ENCODE data around the gene STX8. TPM values are rescaled to one million over a fixed set of nuclear protein-coding genes. Genes with fewer than 3 reads are reported as not detected.

Gene STX8
- total RNA-seq, 2 experiments from 2014 or later: 58.7 to 66.3 TPM

GRCh38 chr17:9238340-9239245 lies 337.0 kb downstream of the STX8 start:
- POLR2A ChIA-PET: no interaction called here

GRCh38 chr17:9237661-9238301 lies 337.8 kb downstream of the STX8 start:
- POLR2A ChIA-PET: no interaction called here
- CTCF ChIA-PET: no interaction called here

More at GRCh38 chr17:9238340-9239245, 337.0 kb downstream of the STX8 start:
- CTCF ChIA-PET: no interaction called here

GRCh38 chr17:9237053-9237410 lies 338.6 kb downstream of the STX8 start:
- POLR2A ChIA-PET: no interaction called here
- CTCF ChIA-PET: no interaction called here

GRCh38 chr17:9236286-9237052 lies 339.2 kb downstream of the STX8 start:
- CTCF ChIA-PET: no interaction called here
- POLR2A ChIA-PET: no interaction called here

GRCh38 chr17:9235346-9235745 lies 340.3 kb downstream of the STX8 start:
- CTCF ChIA-PET: no interaction called here
- POLR2A ChIA-PET: no interaction called here

GRCh38 chr17:9234389-9234945 lies 341.2 kb downstream of the STX8 start:
- CTCF ChIA-PET: no interaction called here
- POLR2A ChIA-PET: no interaction called here

GRCh38 chr17:9233761-9234160 lies 341.9 kb downstream of the STX8 start:
- ChIA-PET POLR2A (no interaction called here), CTCF (no interaction called here)

GRCh38 chr17:9233271-9233599 lies 342.4 kb downstream of the STX8 start:
- ChIA-PET CTCF (no interaction called here), POLR2A (no interaction called here)

GRCh38 chr17:9232591-9233270 lies 342.9 kb downstream of the STX8 start:
- ChIA-PET POLR2A (no interaction called here), CTCF (no interaction called here)

- ChIA-PET CTCF (no interaction called here), POLR2A (no interaction called here)
Measured at GRCh38 chr17:9232155-9232475, 343.5 kb downstream of the STX8 start.

- CTCF ChIA-PET: no interaction called here
- POLR2A ChIA-PET: no interaction called here
Measured at GRCh38 chr17:9231449-9232154, 344.0 kb downstream of the STX8 start.

GRCh38 chr17:9230861-9231260 lies 344.8 kb downstream of the STX8 start:
- POLR2A ChIA-PET: interaction anchor here (0.6 kb wide), 1 partner anchor 240 kb away, joined by 3 read pairs; no protein-coding TSS in a partner anchor
- CTCF ChIA-PET: no interaction called here

- ChIA-PET CTCF (no interaction called here), POLR2A (interaction anchor here (0.6 kb wide), 1 partner anchor 240 kb away, joined by 3 read pairs; no protein-coding TSS in a partner anchor)
Measured at GRCh38 chr17:9230346-9230745, 345.3 kb downstream of the STX8 start.

GRCh38 chr17:9229826-9230201 lies 345.8 kb downstream of the STX8 start:
- ChIA-PET CTCF (no interaction called here), POLR2A (no interaction called here)

- CTCF ChIA-PET: no interaction called here
- POLR2A ChIA-PET: no interaction called here
Measured at GRCh38 chr17:9229160-9229825, 346.3 kb downstream of the STX8 start.

GRCh38 chr17:9228408-9229159 lies 347.0 kb downstream of the STX8 start:
- POLR2A ChIA-PET: no interaction called here

GRCh38 chr17:9227819-9228407 lies 347.7 kb downstream of the STX8 start:
- POLR2A ChIA-PET: no interaction called here
- CTCF ChIA-PET: interaction anchor here (0.8 kb wide), 1 partner anchor 292 kb away, joined by 3 read pairs; no protein-coding TSS in a partner anchor

More at GRCh38 chr17:9228408-9229159, 347.0 kb downstream of the STX8 start:
- CTCF ChIA-PET: interaction anchor here (0.8 kb wide), 1 partner anchor 291 kb away, joined by 3 read pairs; no protein-coding TSS in a partner anchor

GRCh38 chr17:9226794-9227135 lies 348.9 kb downstream of the STX8 start:
- ChIA-PET CTCF (no interaction called here), POLR2A (no interaction called here)
